HG03520 (cell line): Measurements from ENCODE around the gene C6orf132.

Experiments
- ATAC-seq: cut with Tn5 transposase; IDR thresholded peaks from one replicate; pipeline ENCODE4 v1.9.1; 2021; ENCODE audit warnings: mild to moderate bottlenecking, moderate library complexity; ENCODE audit not compliant: unreplicated experiment

The C6orf132 gene

DNA sequence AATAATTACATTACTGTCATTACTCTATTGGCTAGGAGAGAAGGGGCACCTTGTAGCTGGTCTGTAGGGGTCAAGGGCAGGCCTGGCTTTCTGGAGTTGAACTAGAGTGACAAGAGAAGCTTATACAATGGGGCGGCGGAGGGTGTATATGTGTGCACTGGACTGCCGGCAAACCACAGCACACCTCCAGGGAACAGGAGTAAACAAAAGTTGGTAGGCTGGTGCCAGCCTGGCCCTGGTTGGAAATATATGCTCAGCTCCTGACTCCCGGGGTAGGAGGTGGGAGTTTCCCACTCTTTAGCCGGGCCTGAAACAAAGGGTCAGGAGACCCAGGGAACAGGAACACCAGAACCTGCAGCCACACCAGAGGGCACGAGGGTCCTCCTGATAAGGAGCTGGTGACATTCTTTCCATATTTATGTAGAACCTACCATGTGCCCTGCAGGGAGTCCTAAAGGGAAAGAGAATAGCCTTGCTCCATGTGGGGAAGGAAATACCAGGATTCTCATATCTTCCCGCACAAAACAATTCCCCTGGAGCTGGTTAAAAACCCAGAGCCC is 5.1 kb downstream of the C6orf132 start:
- no peak for ATAC-seq

DNA sequence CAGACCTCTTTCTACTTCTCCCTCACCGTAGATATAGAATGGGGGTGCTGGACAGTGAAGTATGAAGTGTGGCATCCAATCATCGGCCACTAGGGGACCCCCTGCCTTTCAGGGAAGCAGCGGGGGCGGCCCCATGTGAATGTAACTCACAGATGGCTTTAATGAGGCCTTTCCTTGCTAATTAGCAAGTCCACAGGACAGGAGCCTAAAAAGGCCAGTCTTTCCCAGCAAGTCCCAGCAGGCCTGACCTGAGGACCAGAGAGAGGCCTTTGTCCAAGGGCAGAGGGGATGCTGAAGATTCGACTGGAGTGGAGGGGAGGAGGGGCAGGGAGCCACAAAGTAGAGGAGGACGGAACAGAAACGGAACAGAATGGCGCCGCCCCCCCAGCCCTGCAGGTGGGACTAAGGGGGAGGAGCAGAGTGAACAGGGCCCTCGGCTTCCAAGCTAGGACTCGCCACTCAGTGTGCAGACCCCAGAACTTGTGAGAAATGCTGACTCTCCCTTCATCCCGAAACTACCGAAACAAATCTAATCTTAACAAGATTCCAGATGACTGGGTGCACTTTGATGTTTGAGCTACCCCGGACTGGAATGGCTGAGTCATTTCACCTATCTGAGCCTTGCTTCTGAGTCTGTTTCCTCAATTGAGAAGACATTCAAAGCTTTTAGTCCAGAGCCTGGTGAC is 5.8 kb downstream of the C6orf132 start:
- no peak for ATAC-seq

DNA sequence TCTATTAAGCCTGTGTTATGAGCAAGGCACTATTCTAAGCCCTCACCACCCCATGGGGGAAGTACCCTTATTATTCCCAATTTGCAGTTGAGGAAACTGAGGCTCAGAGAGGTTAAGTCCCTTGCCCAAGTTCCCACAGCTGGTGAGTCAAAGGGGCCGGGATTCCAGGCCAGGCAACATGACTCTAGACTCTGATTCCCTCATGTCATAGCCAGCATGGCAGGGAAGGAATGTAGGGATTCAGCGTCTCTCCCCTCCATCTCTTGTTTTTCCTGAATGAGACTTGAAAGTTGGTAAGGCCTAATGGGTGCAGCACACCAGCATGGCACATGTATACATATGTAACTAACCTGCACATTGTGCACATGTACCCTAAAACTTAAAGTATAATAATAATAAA is 6.7 kb downstream of the C6orf132 start:
- ATAC-seq: no peak

DNA sequence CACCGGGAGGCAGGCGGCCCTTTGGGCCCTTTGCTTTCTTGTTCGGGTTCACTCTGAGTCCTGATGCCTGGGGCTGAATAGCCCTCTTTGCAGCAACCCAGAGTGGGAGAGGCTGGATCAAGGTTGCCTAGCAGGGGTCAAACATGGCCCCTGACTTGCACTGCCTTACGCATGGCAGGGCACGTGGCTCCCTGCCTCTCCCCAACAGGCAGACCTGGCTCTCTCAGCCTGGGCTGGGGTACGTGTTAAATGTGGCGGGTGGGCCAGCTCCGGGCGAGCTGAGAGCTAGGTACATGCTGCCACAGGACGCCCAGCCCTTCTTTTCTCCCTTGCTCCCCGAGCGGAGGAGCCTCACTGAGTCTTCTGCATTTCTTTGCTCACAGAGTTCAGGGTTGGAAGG is 7.3 kb downstream of the C6orf132 start:
- no peak for ATAC-seq

DNA sequence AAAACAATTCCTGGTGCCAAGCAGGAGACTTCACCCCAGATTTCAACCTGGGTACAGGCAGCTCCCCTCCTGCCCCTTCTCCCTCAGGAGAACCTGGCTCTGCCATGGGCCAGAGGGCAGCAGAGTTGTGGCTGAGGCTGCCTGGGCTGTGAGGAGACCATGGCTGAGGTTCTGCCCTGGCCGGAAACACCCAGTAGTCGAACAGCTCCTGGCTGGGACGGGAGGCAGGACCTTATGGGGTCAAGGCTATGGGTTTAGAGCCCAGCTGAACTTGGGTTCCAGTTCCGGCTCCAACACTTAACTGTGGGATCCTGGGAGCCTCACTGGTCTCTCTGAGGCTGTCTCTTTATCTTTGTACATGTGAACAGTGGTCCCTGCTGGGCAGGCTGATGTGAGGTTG is 8.5 kb downstream of the C6orf132 start:
- no peak for ATAC-seq

DNA sequence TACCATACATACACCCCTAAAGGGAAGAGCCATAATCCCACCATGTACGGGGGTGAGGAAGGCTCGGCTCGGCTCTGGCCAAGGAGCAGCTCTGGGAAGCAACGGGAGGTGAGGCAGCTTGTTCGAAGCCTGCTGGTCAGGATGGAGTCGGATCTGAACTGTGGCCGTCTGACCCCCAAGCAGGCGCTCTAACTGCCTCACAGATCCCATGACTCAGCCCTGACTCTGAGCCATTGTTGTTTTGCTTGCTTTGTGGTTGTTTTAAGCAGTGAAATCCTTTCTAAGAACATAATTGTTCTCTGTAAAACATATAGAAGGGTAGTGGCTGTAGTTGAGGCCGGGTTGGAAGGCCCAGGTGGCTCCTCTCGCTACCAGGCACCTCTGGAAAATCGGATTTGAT is 10.9 kb downstream of the C6orf132 start:
- ATAC-seq: no peak

DNA sequence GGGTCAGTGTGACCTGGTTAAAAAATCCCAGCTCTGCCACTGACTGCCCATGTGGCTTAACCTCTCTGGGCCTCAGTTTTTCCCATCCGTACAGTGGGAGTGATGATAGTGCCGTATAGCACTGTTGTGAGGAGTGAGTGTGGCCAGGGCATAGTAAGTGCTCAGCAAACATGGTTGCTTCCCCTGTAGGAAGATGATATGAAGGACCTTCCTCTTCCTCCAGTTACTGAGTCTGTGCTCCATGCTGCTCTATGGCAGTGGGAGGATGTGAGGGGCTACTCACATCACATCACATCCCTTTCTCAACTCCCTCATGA is 13.1 kb downstream of the C6orf132 start:
- no peak for ATAC-seq

DNA sequence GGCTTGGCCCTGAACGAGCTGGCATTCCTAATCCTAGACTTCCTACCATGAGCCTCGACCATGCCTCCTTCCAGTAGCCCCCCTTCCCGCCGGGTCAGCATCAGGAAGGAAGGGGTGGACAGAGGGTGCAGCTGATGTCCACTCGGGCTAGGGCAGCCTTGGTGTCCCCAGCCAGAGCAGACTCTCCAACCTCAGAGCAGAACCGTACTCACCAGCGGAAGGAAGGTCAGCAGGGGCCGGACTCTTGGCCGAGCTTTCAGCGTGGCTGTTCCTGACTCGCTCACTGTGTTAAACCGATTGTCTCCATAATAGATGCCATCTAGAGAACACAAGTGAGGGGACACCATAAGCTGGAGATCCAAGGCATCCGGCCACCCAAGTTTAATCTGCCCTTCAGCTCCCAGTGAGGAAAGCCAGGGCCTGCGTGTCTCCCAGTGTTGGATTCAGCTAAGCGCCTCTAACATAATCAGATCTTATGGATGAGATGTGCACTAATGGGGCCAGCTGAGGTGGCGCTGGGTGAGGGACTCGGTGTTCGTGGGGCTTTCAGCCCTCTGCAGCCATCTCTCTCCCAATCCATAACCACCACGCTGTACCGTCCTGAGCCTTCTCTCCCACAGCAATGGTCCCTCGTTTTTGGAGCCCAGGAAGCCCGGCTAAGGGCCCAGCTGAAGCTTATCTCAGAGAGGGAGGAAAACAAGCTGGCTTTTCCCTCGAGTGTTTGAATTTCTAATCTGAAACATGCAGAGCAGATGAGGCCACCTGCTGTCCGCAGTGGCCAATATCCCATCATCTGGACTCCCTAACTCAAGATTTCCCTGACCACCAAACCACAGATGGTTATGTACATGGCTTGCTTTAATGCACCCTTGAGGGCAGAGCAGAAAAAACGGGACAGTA is 13.7 kb downstream of the C6orf132 start:
- no peak for ATAC-seq

DNA sequence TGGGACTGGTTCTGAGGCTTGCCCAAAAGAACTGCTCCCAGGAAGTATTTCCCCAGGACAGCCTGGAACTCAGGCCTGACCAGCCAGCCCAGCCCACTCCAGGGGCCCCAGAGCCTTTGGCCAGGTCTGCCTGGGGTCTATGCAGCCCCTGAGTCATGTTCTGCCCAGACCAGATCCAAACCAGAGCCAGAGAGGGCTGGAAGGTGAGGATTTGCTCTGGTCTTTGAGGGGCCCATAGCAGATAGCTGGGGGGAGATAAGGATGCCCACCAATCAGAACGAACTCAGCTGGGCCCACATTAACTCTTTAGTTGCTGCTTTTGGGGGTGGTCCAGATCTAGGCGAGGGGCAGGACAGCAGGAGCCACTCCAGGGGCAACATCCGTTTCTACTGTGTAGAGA is 16.8 kb downstream of the C6orf132 start:
- ATAC-seq: no peak

DNA sequence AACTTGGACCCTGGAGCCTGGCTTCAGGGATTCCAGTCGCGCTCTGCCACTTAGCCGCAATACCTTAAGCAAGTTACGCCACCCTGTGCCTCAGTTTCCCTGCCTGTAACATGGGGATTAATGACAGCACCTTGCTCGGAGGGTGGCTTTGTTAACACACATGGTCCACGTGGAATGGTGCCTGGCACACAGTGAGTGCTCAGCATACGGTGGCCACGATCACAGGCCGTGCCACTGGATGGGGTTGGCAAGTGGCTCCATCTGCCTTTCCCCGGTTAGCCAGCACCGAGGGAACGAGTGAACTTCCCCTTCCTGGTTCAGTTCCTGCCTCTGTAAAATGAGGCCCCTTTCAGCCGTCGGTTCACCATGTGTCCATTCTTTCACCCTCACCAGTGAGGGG is 17.2 kb downstream of the C6orf132 start:
- no peak for ATAC-seq

DNA sequence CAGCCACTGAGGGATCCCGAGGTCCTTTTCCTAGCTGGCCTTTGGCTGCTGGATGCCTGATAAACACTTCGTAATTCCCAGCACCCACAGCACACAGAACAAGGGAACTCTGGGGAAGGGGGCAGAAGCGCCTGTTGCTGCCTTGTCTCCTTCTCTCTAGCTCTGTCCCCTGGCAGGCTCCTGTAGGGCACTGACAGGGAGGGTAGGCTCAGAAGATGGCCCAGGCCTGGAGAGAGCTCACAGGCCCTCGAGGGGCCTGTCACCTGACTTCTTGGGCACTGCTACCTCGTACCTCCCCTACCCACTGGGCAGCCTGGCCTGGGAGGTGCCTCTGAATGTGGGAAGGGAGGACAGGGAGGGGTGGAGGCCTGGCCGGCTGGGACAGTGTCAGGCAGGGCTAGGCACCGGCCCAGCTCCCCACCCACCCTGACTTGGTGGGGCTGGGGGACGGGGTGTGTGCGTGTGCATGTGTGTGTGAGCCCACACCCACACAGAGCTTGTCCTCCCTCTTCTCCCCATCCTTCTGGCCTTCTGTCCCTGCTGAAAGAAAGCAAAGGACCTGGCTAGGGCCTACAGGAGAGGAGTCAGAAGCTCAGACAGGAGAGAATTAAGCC is 18.1 kb downstream of the C6orf132 start:
- no peak for ATAC-seq

DNA sequence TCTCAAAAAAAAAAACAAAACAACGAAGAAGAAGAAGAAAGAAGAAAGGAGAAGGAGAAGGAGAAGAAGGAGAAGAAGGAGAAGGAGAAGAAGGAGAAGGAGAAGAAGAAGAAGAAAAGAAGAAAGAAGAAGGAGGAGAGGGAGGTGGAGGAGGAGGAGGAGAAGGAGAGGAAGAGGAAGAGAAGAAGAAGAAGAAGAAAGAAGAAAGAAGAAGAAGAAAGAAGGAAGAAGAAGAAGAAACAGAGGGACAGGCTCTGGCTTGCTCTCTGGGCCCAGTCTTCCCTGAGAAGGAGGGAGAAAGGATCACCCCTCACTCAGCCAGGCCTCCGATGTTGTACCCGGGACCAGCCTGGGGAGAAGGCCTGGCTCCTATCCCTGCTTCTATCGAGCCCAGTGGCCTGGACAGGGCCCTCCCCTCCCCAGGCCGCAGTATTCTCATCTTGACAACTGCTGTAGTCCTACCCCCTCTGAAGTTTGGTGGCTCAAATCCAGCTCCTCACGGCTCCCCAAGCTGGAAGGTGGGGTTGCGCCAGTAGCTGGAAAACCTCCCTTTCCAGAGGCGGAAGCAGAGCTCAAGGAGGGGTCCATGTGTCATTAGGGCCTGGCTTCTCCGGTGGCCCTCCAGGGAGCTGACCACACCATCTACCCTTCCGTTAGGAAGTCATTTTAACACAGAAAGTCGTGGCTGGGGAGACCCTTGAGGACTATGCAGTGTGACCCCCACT is 18.9 kb downstream of the C6orf132 start:
- ATAC-seq: no peak

DNA sequence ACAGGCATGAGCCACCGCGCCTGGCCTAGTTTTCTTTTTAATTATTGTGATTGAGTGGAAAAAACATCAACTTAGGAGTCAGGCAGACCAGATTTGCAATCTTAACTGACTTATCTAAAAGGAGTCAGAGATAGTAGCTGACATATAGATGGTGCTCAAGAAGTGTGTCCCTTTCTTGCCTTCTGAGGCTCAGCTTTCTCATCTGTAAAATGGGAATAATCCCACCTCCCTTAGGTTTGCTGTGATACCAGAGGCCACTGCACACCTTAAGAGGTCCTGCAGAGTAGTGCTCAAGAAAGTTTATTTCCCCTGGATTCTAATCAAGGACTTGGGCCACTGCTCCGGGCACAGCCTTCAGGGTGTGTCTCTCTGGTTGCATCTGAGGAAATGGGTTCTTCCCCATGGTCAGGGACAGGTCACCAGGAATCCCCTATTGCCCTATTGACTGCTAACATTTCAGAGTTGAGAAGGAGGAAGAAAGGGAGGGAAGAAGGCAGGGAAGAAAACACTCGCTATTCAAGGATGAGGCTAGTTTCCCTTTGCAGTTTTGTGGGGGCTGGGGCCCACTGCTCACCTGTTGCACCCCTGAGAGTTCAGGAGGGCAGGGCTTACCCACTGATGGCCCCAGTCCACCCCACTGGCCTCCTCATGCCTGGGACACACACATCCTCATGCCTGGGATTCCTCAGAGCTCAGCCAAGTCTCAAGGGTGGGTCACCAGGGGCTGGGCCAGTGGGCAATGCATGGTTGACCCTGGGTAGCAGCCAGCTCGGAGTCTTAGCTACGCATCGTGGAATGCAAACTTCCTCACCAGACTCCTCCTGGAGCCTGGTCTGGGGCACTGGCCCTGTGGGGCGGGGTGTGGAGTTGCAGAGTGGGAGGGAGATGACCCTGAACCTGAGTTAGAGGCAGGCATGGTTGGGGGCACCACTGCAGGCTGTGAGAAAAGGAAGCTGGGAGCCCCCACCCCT is 21.2 kb downstream of the C6orf132 start:
- no peak for ATAC-seq

DNA sequence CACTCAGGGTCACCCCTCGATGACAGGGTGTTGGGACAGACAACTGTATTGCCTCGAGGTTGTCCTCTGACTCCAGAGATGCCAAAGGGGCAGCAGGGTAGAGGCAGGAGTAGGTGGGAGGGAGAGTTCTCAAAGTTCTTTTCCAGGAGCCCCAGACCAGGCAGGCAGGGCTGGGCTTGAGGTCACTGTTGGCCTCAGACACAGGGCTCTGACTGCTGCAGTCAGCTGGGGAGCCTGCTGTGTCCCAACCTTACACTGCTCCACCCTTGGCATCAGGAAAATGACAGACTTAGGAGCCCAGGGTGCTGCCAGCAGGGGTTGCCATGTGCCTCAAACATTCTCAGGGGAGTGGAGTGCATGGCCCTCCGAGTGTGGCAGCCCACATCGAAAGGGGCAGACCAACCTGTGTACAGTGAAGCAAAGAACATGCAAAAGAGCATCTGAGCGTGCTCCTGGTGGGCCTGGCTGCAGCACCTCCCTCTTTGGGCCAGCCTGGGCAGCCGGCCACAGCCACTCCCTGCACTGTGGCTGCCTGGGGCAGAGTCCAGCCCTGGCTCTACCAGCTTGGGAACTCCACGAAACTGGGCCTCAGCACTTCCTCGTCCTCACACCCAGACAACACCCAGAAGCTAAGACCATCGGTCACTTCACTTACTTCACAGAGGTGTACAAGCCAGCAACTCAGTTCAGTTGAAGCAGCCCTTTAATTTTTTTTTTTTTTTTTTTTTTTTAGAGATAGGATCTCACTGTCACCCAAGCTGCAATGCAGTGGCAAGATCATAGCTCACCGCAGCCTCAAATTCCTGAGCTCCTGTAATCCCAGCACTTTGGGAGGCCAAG is 24.0 kb downstream of the C6orf132 start:
- no peak for ATAC-seq

DNA sequence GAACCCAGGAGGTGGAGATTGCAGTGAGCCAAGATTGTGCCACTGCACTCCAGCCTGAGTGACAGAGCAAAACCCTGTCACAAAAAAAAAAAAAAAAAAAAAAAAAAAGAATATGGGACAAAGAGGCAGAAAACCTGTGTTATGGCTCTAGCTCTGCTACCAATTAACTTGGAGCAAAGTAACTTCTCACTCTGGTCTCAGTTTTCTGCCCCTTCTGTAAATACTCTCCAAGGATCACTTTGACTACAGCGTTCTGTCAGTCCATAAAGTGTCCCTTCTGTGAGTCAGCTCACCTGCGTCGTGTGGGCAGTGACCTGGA is 24.6 kb downstream of the C6orf132 start:
- no peak for ATAC-seq

DNA sequence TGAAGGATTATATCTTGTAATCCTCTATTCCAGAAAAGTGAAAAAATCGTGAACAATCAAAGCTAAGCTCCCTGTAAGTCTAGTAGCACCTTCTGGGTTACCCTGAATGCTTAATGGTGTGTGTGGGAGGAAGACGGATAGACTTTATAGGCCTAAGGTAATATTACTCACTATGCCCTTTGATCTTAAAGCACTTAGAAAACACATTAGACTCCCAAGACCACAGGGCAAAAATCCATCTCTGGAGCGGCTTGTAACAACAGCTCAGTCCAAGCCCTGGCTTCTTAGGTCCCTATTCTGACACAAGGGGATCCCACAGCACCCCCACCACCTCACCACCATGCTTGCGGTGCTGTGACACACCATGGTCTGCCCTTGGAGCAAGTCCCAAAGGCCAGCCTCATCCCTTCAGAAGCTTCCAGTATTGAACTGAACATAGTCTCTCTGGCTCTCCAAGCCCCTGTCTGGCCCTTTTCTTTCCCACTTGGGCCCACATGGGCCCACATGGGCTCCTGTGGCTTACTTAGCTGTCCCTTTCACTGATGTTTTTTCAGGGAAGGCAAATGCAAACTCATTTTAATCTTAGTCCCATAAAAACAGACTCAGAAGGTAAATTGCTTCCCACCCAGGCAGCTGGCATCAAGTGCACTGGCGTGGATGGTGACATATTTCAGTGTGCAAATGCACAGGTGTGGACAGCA is 28.3 kb downstream of the C6orf132 start:
- no peak for ATAC-seq

DNA sequence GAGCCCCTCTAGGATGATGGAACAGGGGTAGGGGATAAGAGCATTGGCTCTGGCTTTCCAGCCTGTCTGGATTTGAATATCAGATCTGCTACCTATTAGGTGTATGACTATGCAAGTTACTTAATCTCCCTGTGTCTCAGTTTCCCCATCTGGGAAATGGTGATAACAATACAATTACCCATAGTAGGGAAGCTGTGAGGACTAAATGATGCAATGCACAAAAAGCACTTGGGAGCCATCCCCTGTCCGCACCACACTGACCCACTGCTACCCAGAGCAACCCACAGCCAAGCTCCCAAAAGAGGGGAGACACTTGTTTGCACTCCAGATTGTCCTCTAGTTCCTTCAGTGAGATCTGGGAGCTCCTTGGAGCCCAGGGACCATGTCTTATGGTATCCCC is 30.1 kb downstream of the C6orf132 start:
- ATAC-seq: no peak

DNA sequence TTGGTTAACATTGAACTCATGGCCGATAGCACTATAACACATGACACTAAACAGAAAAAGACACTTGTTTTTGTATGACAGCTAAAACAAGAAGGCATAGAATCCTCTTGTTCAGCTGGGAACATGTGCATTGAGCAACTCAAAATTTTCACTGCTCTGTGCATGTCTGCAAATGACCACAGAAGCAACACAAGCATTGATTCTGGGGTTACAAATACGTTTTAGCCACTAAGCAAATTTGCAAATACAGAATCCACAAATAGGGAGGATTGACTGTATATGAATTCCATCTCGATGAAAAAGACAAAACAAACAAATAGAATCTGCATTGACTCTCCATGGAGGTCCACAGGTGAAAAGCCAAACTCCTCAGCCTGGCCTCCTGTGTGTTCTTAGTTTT is 31.7 kb downstream of the C6orf132 start:
- ATAC-seq: no peak

DNA sequence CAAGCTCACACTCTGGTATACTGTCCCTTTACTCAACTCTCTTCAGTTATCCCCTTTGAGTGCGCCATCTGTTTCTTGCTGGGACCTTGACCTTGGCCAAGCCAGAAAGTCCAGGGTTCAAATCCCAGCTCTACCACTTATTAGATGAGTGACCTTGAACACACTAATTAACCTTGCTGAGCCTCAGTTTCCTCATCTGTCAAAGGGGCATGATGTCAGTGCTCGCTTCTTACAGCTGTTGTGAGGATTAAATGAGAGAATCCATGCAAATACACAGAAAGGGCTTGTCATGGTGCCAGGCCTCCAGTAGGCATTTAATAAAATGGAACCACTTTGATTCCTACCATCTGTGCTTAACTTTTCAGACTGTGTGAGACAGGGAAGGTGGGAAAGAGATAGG is 34.3 kb downstream of the C6orf132 start:
- ATAC-seq: no peak
